ENCODE data around the gene BRD3.

Gene BRD3

GRCh38 chr9:134039386-134040175 is 28.2 kb downstream of the BRD3 start:
- no peak for DNase-seq (ENCODE audit: low read depth in 2 of 3, low spot score in 1 of 3)

GRCh38 chr9:134037641-134038040 is 30.2 kb downstream of the BRD3 start:
- DNase-seq (ENCODE audit: low read depth in 2 of 3, low spot score in 1 of 3) = no peak

- no peak for DNase-seq (ENCODE audit: low read depth in 2 of 3, low spot score in 1 of 3)
Observed at GRCh38 chr9:134036130-134036529, 31.7 kb downstream of the BRD3 start.

GRCh38 chr9:134035041-134036039 is 32.5 kb downstream of the BRD3 start:
- no peak for DNase-seq (ENCODE audit: low read depth in 2 of 3, low spot score in 1 of 3)

GRCh38 chr9:134034215-134035040 is 33.4 kb downstream of the BRD3 start:
- DNase-seq (ENCODE audit: low read depth in 2 of 3, low spot score in 1 of 3) = no peak

GRCh38 chr9:134033516-134034214 is 34.2 kb downstream of the BRD3 start:
- no peak for DNase-seq (ENCODE audit: low read depth in 2 of 3, low spot score in 1 of 3)

GRCh38 chr9:134032456-134033222 is 35.2 kb downstream of the BRD3 start:
- DNase-seq (ENCODE audit: low read depth in 2 of 3, low spot score in 1 of 3) = no peak

GRCh38 chr9:134031783-134032182 is 36.0 kb downstream of the BRD3 start:
- no peak for DNase-seq (ENCODE audit: low read depth in 2 of 3, low spot score in 1 of 3)

- no peak for DNase-seq (ENCODE audit: low read depth in 2 of 3, low spot score in 1 of 3)
Observed at GRCh38 chr9:134030821-134031470, 36.9 kb downstream of the BRD3 start.

GRCh38 chr9:134029248-134030226 is 38.3 kb downstream of the BRD3 start:
- no peak for DNase-seq (ENCODE audit: low read depth in 2 of 3, low spot score in 1 of 3)

GRCh38 chr9:134028575-134029247 is 39.1 kb downstream of the BRD3 start:
- no peak for DNase-seq (ENCODE audit: low read depth in 2 of 3, low spot score in 1 of 3)

GRCh38 chr9:134028076-134028475 is 39.8 kb downstream of the BRD3 start:
- no peak for DNase-seq (ENCODE audit: low read depth in 2 of 3, low spot score in 1 of 3)

GRCh38 chr9:134027561-134027960 is 40.3 kb downstream of the BRD3 start:
- no peak for DNase-seq (ENCODE audit: low read depth in 2 of 3, low spot score in 1 of 3)

GRCh38 chr9:134026981-134027380 is 40.8 kb downstream of the BRD3 start:
- no peak for DNase-seq (ENCODE audit: low read depth in 2 of 3, low spot score in 1 of 3)

- DNase-seq (ENCODE audit: low read depth in 2 of 3, low spot score in 1 of 3) = no peak
Observed at GRCh38 chr9:134026581-134026980, 41.2 kb downstream of the BRD3 start.

- peak; percentile 21 to 38 (median 29) for DNase-seq (ENCODE audit: low read depth in 2 of 3, low spot score in 1 of 3)
Observed at GRCh38 chr9:134025606-134026541, 42.0 kb downstream of the BRD3 start.

All from stimulated activated CD4-positive, alpha-beta T cell treated with anti-CD3 and anti-CD28 coated beads, Interleukin-12 subunit alpha, Interleukin-12 subunit beta, amount 100 ng/mL, for 48 hours (primary cell).